GM18508 (cell line): Measurements from ENCODE around the gene AZI2.

Source experiments
- ATAC-seq: cut with Tn5 transposase; IDR thresholded peaks from one replicate; pipeline ENCODE4 v1.9.1; 2021; ENCODE audit warnings: moderate number of reproducible peaks; ENCODE audit not compliant: insufficient read depth, unreplicated experiment

The AZI2 gene

GRCh38 chr3:28348629-28349468 is at the start of gene AZI2, which contains the start of gene ZCWPW2:
Gene AZI2, minus strand, starts transcription at chr3:28348824. Its CDS starts 8,207 bp downstream, at chr3:28340617.
Gene ZCWPW2, plus strand, starts transcription at chr3:28348721. Its CDS starts 64,348 bp downstream, at chr3:28413069.
- peak; percentile 76 for ATAC-seq

GRCh38 chr3:28388978-28389377 is 40.4 kb upstream of the AZI2 start:
- ATAC-seq = no peak

GRCh38 chr3:28386049-28386448 is 37.4 kb upstream of the AZI2 start:
- ATAC-seq = no peak

GRCh38 chr3:28376424-28376823 is 27.8 kb upstream of the AZI2 start:
- no peak for ATAC-seq

- peak; percentile 0 for ATAC-seq
These were observed 911 bp upstream of the AZI2 start for GRCh38 chr3:28349469-28350000.

GRCh38 chr3:28348265-28348628 is 377 bp downstream of the AZI2 start:
- no peak for ATAC-seq

- no peak for ATAC-seq
These were observed 1.0 kb downstream of the AZI2 start for GRCh38 chr3:28347374-28348264.

- ATAC-seq = no peak
These were observed 2.9 kb downstream of the AZI2 start for GRCh38 chr3:28345690-28346089.

GRCh38 chr3:28343144-28343543 is 5.5 kb downstream of the AZI2 start:
- no peak for ATAC-seq

- no peak for ATAC-seq
These were observed 11.4 kb downstream of the AZI2 start for GRCh38 chr3:28337230-28337629.

GRCh38 chr3:28335246-28335645 is 13.4 kb downstream of the AZI2 start:
- no peak for ATAC-seq

- no peak for ATAC-seq
These were observed 14.1 kb downstream of the AZI2 start for GRCh38 chr3:28334552-28334951.

- no peak for ATAC-seq
These were observed 20.2 kb downstream of the AZI2 start for GRCh38 chr3:28328188-28329151.

- ATAC-seq = peak; percentile 78
These were observed 22.1 kb downstream of the AZI2 start for GRCh38 chr3:28326458-28326926.

GRCh38 chr3:28322464-28322863 is 26.2 kb downstream of the AZI2 start:
- ATAC-seq = no peak

GRCh38 chr3:28320981-28321380 is 27.6 kb downstream of the AZI2 start:
- no peak for ATAC-seq

GRCh38 chr3:28317438-28318022 is 31.1 kb downstream of the AZI2 start:
- peak; percentile 75 for ATAC-seq

GRCh38 chr3:28316226-28316625 is 32.4 kb downstream of the AZI2 start:
- no peak for ATAC-seq

- ATAC-seq = no peak
These were observed 32.9 kb downstream of the AZI2 start for GRCh38 chr3:28315711-28316110.
